AG09309 (cell line): ENCODE data around the gene CDON.

Experiments used
- DNase-seq: peaks from one replicate; pipeline ENCODE4 v3.0.0-alpha.2; 2010; ENCODE audit warnings: low read depth
- H3K4me3 ChIP-seq: 2 replicates; pipeline ENCODE4 v1.5.1; 2011; ENCODE audit warnings: mild to moderate bottlenecking, low read depth, low read length, moderate library complexity; ENCODE audit not compliant: control insufficient read depth
- CTCF ChIP-seq: IDR thresholded peaks from 2 replicates; pipeline ENCODE4 v1.5.1; 2011; ENCODE audit warnings: mild to moderate bottlenecking, low read depth, low read length, inconsistent platforms; ENCODE audit not compliant: insufficient read depth, control insufficient read depth; ENCODE audit errors: missing control alignments

CDON gene

DNA sequence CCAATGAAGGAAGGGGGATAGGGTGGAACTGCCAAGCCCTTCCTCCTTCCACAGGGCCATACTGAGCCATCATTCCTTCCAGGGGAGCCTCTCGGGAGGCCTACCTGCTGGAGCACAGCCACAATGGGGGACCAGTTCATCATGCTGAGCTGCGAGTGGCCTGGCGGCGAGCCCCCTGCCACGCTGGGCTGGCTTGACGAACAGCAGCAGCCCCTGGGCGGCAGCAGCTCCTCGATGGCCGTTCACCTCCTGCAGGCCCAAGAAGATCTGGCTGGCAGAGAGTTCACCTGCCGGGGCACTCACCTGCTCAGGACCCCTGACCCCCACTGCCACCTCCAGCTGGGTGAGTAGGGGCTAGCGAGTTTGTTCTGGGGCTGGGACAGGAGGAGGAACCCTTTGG lies 110.9 kb downstream of the CDON start:
- DNase-seq = no peak
- H3K4me3 ChIP-seq = no peak overlapping the region
- TF ChIP-seq CTCF = no peak

GRCh38 chr11:125950696-125951651 lies 111.7 kb downstream of the CDON start:
- no peak for DNase-seq
- H3K4me3 ChIP-seq = no peak overlapping the region
- no peak for TF ChIP-seq CTCF

- no peak for TF ChIP-seq CTCF
- no peak overlapping the region for H3K4me3 ChIP-seq
- DNase-seq = no peak
These were observed 112.5 kb downstream of the CDON start for GRCh38 chr11:125950178-125950490.

GRCh38 chr11:125949271-125950177 lies 113.1 kb downstream of the CDON start:
- no peak overlapping the region for H3K4me3 ChIP-seq
- TF ChIP-seq CTCF = no peak
- no peak for DNase-seq

DNA sequence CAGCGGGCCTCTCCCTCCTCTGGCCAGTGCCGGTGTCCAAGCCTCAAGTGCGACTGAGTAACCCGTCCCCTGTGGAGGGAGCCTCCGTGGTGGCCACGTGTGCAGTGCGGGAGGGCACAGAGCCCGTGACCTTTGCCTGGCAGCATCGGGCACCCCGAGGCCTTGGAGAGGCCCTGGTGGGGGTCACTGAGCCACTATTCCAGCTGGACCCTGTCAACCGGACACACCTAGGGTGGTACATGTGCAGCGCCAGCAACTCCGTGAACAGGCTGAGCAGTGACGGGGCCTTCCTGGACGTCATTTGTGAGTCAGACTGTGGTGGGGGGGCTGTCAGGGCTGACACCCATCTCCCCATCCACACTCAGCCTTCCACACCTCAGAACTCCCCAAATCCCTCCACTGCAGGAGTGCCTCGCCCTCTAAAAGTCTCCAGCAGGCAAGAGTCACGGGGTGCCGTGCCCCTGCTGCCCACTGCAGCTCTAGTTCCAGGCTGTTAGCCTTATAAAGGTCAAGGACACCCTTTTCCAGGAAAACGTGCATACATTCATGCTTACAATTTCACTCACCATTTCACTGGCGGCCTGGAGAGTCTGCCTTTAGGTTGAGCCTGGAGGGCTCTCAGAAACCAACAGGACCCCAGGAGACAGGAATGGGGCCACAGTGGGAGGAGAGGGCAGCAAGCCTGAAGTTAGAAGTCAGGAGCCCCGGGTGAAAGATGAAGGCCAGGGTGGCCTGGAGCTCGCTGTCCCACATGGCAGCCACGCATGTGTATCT lies 114.2 kb downstream of the CDON start:
- TF ChIP-seq CTCF = no peak
- no peak for DNase-seq
- no peak overlapping the region for H3K4me3 ChIP-seq
